Measurements from ENCODE around the gene YEATS2.

DNA sequence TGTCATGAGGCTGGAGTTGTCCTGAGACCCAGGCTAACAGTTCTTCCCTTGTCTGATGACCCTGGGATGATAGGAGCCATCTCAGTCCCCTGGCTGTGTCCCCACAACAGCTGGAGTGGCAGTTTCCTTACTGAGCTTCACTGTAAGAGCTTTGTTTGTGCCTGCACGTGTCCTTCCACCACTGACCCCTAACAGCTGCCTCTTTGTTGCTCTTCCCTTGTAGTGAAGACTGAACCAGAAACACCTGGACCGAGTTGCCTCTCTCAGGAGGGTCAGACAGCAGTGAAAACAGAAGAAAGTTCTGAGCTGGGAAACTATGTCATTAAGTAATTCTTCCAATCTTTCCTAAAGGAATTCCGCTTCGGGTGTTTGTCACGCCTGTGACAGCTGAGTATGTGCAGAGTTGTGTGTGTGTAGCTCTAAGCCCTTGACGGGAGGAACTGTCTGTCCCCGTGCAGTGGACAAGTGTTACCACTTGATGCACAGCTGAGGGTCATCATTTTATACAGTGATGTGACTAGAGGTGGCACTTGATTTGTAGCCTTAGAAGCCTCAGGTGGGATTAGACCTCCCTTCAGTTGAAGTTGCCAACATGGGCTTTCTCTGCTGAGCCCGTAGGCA is 102.8 kb downstream of the YEATS2 start:
- TF ChIP-seq, protein P1, sequence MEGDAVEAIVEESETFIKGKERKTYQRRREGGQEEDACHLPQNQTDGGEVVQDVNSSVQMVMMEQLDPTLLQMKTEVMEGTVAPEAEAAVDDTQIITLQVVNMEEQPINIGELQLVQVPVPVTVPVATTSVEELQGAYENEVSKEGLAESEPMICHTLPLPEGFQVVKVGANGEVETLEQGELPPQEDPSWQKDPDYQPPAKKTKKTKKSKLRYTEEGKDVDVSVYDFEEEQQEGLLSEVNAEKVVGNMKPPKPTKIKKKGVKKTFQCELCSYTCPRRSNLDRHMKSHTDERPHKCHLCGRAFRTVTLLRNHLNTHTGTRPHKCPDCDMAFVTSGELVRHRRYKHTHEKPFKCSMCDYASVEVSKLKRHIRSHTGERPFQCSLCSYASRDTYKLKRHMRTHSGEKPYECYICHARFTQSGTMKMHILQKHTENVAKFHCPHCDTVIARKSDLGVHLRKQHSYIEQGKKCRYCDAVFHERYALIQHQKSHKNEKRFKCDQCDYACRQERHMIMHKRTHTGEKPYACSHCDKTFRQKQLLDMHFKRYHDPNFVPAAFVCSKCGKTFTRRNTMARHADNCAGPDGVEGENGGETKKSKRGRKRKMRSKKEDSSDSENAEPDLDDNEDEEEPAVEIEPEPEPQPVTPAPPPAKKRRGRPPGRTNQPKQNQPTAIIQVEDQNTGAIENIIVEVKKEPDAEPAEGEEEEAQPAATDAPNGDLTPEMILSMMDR (conservative IDR thresholded peaks at IDR 0.05; ENCODE audit: low read length): no peak
- TF ChIP-seq EZH2phosphoT487 (IDR thresholded peaks at IDR 0.05; ENCODE audit: borderline replicate concordance, low read depth, low read length): no peak

Data from OCI-LY7 (cell line).